ENCODE data around the gene ARHGAP25. TPM values are rescaled to one million over a fixed set of nuclear protein-coding genes. Genes with fewer than 3 reads are reported as not detected.
A peak's percentile ranks its signal among the peaks of the same experiment; 100 is the strongest.

Gene ARHGAP25
- total RNA-seq, 1 donor from 2014 or later: 7.3 TPM

GRCh38 chr2:68837164-68837860 is 102.7 kb downstream of the ARHGAP25 start:
- intact Hi-C loops (cut with DNase I): no loop called here
- ATAC-seq (ENCODE audit: poor library complexity) (peak; percentile 68), DNase-seq (peak; percentile 83)

GRCh38 chr2:68837861-68838341 is 103.3 kb downstream of the ARHGAP25 start:
- intact Hi-C loops (cut with DNase I): no loop called here
- DNase-seq: no peak
- no peak for ATAC-seq (ENCODE audit: poor library complexity)

GRCh38 chr2:68838641-68839040 is 104.0 kb downstream of the ARHGAP25 start:
- DNase-seq: no peak
- intact Hi-C loops (cut with DNase I): no loop called here
- ATAC-seq (ENCODE audit: poor library complexity): no peak

GRCh38 chr2:68839260-68839833 is 104.7 kb downstream of the ARHGAP25 start:
- ATAC-seq (ENCODE audit: poor library complexity): no peak
- no peak for DNase-seq
- intact Hi-C loops (cut with DNase I): no loop called here

- no peak for ATAC-seq (ENCODE audit: poor library complexity)
- intact Hi-C loops (cut with DNase I): loop anchor here (10.0 kb wide), 1 partner anchor 70 kb away; no protein-coding TSS in a partner anchor
Measured at GRCh38 chr2:68845043-68845442, 110.4 kb downstream of the ARHGAP25 start.

GRCh38 chr2:68846091-68846490 is 111.5 kb downstream of the ARHGAP25 start:
- ATAC-seq (ENCODE audit: poor library complexity) (no peak), DNase-seq (no peak)
- intact Hi-C loops (cut with DNase I): loop anchor here (10.0 kb wide), 1 partner anchor 69 kb away; no protein-coding TSS in a partner anchor

More at GRCh38 chr2:68845043-68845442, 110.4 kb downstream of the ARHGAP25 start:
- no peak for DNase-seq

GRCh38 chr2:68847751-68848150 is 113.1 kb downstream of the ARHGAP25 start:
- DNase-seq (no peak), ATAC-seq (ENCODE audit: poor library complexity) (no peak)
- intact Hi-C loops (cut with DNase I): loop anchor here (10.0 kb wide), 1 partner anchor 67 kb away; no protein-coding TSS in a partner anchor

GRCh38 chr2:68849579-68850030 is 115.0 kb downstream of the ARHGAP25 start:
- DNase-seq (no peak), ATAC-seq (ENCODE audit: poor library complexity) (no peak)
- intact Hi-C loops (cut with DNase I): loop anchor here (10.0 kb wide), 1 partner anchor 65 kb away; no protein-coding TSS in a partner anchor

- DNase-seq (no peak), ATAC-seq (ENCODE audit: poor library complexity) (no peak)
- intact Hi-C loops (cut with DNase I): no loop called here
Measured at GRCh38 chr2:68850524-68850923, 115.9 kb downstream of the ARHGAP25 start.

GRCh38 chr2:68853035-68853434 is 118.4 kb downstream of the ARHGAP25 start:
- no peak for DNase-seq
- ATAC-seq (ENCODE audit: poor library complexity): no peak
- intact Hi-C loops (cut with DNase I): no loop called here

GRCh38 chr2:68853915-68854314 is 119.3 kb downstream of the ARHGAP25 start:
- ATAC-seq (ENCODE audit: poor library complexity): peak; percentile 83
- intact Hi-C loops (cut with DNase I): no loop called here
- DNase-seq: no peak

GRCh38 chr2:68854476-68854875 is 119.9 kb downstream of the ARHGAP25 start:
- ATAC-seq (ENCODE audit: poor library complexity): no peak
- intact Hi-C loops (cut with DNase I): no loop called here

GRCh38 chr2:68855550-68855949 is 120.9 kb downstream of the ARHGAP25 start:
- DNase-seq (no peak), ATAC-seq (ENCODE audit: poor library complexity) (no peak)
- intact Hi-C loops (cut with DNase I): no loop called here

More at GRCh38 chr2:68854476-68854875, 119.9 kb downstream of the ARHGAP25 start:
- DNase-seq: no peak

- intact Hi-C loops (cut with DNase I): no loop called here
- DNase-seq (no peak), ATAC-seq (ENCODE audit: poor library complexity) (no peak)
Measured at GRCh38 chr2:68857202-68857845, 122.7 kb downstream of the ARHGAP25 start.

GRCh38 chr2:68857855-68858456 is 123.3 kb downstream of the ARHGAP25 start:
- no peak for ATAC-seq (ENCODE audit: poor library complexity)
- intact Hi-C loops (cut with DNase I): no loop called here

GRCh38 chr2:68860111-68860510 is 125.5 kb downstream of the ARHGAP25 start:
- intact Hi-C loops (cut with DNase I): no loop called here
- DNase-seq (no peak), ATAC-seq (ENCODE audit: poor library complexity) (no peak)

More at GRCh38 chr2:68857855-68858456, 123.3 kb downstream of the ARHGAP25 start:
- DNase-seq: no peak

- DNase-seq (no peak), ATAC-seq (ENCODE audit: poor library complexity) (no peak)
- intact Hi-C loops (cut with DNase I): no loop called here
Measured at GRCh38 chr2:68861330-68861729, 126.7 kb downstream of the ARHGAP25 start.

- ATAC-seq (ENCODE audit: poor library complexity) (peak; percentile 84), DNase-seq (no peak)
- intact Hi-C loops (cut with DNase I): no loop called here
Measured at GRCh38 chr2:68862889-68863288, 128.3 kb downstream of the ARHGAP25 start.

- no peak for DNase-seq
- no peak for ATAC-seq (ENCODE audit: poor library complexity)
- intact Hi-C loops (cut with DNase I): no loop called here
Measured at GRCh38 chr2:68863996-68864395, 129.4 kb downstream of the ARHGAP25 start.

Measured in Right ventricle myocardium superior (tissue), 1 donor.